Measurements from ENCODE around the gene KRTAP5-8. TPM values are rescaled to one million over a fixed set of nuclear protein-coding genes. Genes with fewer than 3 reads are reported as not detected.
A peak's percentile ranks its signal among the peaks of the same experiment; 100 is the strongest.
"Not testable (repeated sequence)": the region's sequence is repeated elsewhere in the genome, so short reads cannot be mapped to it uniquely, and the experiment has no call there.

KRTAP5-8 gene
- total RNA-seq, result 0.18 to 0.73 TPM (median 0.25 TPM) in 3 replicates

DNA sequence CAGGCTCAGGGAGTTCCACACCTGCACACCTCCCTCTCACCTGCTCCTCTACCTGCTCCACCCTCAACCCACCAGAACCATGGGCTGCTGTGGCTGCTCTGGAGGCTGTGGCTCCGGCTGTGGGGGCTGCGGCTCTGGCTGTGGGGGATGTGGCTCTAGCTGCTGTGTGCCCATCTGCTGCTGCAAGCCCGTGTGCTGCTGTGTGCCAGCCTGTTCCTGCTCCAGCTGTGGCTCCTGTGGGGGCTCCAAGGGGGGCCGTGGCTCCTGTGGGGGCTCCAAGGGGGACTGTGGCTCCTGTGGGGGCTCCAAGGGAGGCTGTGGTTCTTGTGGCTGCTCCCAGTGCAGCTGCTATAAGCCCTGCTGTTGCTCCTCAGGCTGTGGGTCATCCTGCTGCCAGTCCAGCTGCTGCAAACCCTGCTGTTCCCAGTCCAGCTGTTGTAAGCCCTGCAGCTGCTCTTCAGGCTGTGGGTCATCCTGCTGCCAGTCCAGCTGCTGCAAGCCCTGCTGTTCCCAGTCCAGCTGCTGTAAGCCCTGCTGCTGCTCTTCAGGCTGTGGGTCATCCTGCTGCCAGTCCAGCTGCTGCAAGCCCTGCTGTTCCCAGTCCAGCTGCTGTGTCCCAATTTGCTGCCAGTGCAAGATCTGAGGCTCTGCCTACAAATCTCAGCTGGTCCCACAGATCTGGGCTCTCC lies at the start of gene KRTAP5-8:
Gene KRTAP5-8 (plus strand): TSS at position 49 of the 689 bp plus-strand sequence. CDS start 31 bp downstream, at position 80.
- Mint-ChIP-seq H3K9me3 (peaks cover 11% of the 10 kb centered on the region), H3K4me1 (peaks cover 13% of the 10 kb centered on the region)
- H3K27ac Mint-ChIP-seq; H3K27me3 Mint-ChIP-seq (ENCODE audit: low read depth); DNase-seq (ENCODE audit: low spot score in 2 of 2, unreplicated experiment in 2 of 2); H3K36me3 Mint-ChIP-seq; H3K4me3 Mint-ChIP-seq: not testable (repeated sequence)

- peaks cover 44% of the 10 kb centered on the region for H3K36me3 Mint-ChIP-seq
- peak overlapping the region; percentile 73 for H3K27ac Mint-ChIP-seq
Observed at GRCh38 chr11:71488681-71489270, 49.0 kb upstream of the KRTAP5-8 start.

GRCh38 chr11:71489311-71490043 lies 48.3 kb upstream of the KRTAP5-8 start:
- Mint-ChIP-seq H3K36me3 (peaks cover 39% of the 10 kb centered on the region), H3K27ac (no peak overlapping the region), H3K9me3 (no peaks in the 10 kb centered on the region), H3K4me1 (peaks cover 23% of the 10 kb centered on the region), H3K4me3 (no peak overlapping the region), H3K27me3 (ENCODE audit: low read depth) (no peaks in the 10 kb centered on the region)
- TF ChIP-seq CTCF (IDR thresholded peaks at IDR 0.05; ENCODE audit: unreplicated experiment), result no peak
- DNase-seq (ENCODE audit: low spot score in 2 of 2, unreplicated experiment in 2 of 2), result no peak

More at GRCh38 chr11:71488681-71489270, 49.0 kb upstream of the KRTAP5-8 start:
- H3K4me3 Mint-ChIP-seq, result no peak overlapping the region
- DNase-seq (ENCODE audit: low spot score in 2 of 2, unreplicated experiment in 2 of 2), result no peak
- H3K9me3 Mint-ChIP-seq, result no peaks in the 10 kb centered on the region
- H3K4me1 Mint-ChIP-seq, result peaks cover 23% of the 10 kb centered on the region
- TF ChIP-seq CTCF (IDR thresholded peaks at IDR 0.05; ENCODE audit: unreplicated experiment), result no peak
- no peaks in the 10 kb centered on the region for H3K27me3 Mint-ChIP-seq (ENCODE audit: low read depth)

DNA sequence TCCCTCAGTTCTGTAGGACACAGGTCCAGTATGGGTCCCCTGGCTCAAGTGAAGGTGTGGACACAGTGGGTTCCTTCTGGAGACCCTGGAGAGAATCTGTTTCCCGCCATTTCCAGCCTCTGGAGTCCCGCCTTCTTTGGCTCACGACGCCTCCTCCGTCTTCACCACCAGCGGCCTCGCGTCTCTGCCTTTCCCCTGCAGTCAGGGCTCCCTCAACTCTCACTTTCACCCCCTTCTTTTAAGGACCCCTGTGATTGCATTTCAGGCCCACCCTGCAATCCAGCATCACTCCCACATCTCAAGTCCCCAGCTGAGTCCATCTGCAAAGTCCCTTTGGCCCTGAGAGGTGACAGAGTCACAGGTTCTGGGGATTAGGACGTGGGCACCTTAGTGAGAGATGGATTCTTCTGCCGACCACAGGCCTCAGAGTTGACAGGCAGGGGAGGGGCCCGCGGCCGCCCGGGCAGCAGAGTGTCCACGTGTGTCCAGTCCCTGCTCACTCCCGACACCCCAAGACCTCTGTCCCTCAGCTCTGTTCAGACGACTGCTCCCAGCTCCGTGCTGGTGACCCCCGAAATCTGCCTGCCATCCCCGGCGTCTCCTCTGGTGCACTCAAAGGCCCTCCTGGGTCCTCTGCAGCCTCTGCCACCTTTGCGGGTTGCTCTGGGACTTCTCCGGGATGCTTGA lies 47.6 kb upstream of the KRTAP5-8 start:
- Mint-ChIP-seq H3K36me3 (peaks cover 40% of the 10 kb centered on the region), H3K4me3 (no peak overlapping the region), H3K4me1 (peaks cover 23% of the 10 kb centered on the region), H3K27ac (no peak overlapping the region), H3K9me3 (no peaks in the 10 kb centered on the region), H3K27me3 (ENCODE audit: low read depth) (no peaks in the 10 kb centered on the region)
- DNase-seq (ENCODE audit: low spot score in 2 of 2, unreplicated experiment in 2 of 2), result no peak
- no peak for TF ChIP-seq CTCF (IDR thresholded peaks at IDR 0.05; ENCODE audit: unreplicated experiment)

DNA sequence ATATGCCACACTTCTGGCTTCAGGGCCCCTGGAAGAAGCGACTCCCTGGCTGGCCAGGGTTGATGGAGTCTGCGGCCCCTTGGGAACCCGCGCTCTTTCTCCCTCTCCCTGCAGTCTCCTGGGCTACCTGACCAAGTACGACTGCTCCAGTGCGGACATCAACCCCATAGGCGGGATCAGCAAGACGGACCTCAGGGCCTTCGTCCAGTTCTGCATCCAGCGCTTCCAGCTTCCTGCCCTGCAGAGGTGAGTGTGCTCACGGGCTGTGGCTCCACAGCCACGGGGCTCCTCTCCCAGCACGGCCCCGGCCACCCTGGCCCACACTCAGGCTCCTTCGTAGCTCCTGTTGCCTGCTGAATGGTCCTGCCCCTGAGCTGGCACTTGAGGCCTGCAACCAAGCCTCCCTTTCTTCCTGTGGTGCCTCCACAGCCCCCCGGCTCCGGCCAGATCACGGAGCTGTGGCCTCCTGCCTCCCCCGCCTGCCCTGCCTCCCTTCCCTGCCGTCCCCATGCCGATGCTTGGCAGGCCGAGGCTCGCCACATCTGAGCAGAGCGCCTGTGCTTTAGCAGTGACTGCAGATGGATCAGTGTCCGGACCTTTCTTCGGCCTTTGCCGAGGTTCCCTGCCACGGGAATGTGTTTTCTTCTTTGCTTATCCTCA lies 47.0 kb upstream of the KRTAP5-8 start:
- H3K4me3 Mint-ChIP-seq, result no peak overlapping the region
- TF ChIP-seq CTCF (IDR thresholded peaks at IDR 0.05; ENCODE audit: unreplicated experiment), result no peak
- no peaks in the 10 kb centered on the region for H3K27me3 Mint-ChIP-seq (ENCODE audit: low read depth)
- H3K4me1 Mint-ChIP-seq, result peaks cover 23% of the 10 kb centered on the region
- DNase-seq (ENCODE audit: low spot score in 2 of 2, unreplicated experiment in 2 of 2), result peak in 1 of 2 experiments; percentile 35
- H3K9me3 Mint-ChIP-seq, result no peaks in the 10 kb centered on the region
- H3K36me3 Mint-ChIP-seq, result peaks cover 40% of the 10 kb centered on the region
- no peak overlapping the region for H3K27ac Mint-ChIP-seq
